Progenitor cell of endocrine pancreas (in vitro differentiated cells): Measurements from ENCODE around the gene EML6. TPM values are rescaled to one million over a fixed set of nuclear protein-coding genes. Genes with fewer than 3 reads are reported as not detected.

ENCODE experiments used
- DNase-seq: peaks from one replicate; pipeline ENCODE4 v3.0.0; 2021; ENCODE audit warnings: low spot score; ENCODE audit not compliant: unreplicated experiment
- H3K27ac Mint-ChIP-seq: 2 replicates; pipeline ENCODE4 v1.8.0; 2021; ENCODE audit warnings: mild to moderate bottlenecking, moderate library complexity, mixed read lengths
- H3K27me3 Mint-ChIP-seq: 2 replicates; pipeline ENCODE4 v1.8.0; 2021; ENCODE audit warnings: mixed read lengths
- H3K36me3 Mint-ChIP-seq: 2 replicates; pipeline ENCODE4 v1.8.0; 2022; ENCODE audit warnings: mixed read lengths; ENCODE audit not compliant: insufficient read depth
- H3K4me1 Mint-ChIP-seq: 2 replicates; pipeline ENCODE4 v1.8.0; 2021; ENCODE audit warnings: low read depth, mixed read lengths
- H3K4me3 Mint-ChIP-seq: 2 replicates; pipeline ENCODE4 v1.8.0; 2021; ENCODE audit warnings: low read depth, mild to moderate bottlenecking, moderate library complexity, mixed read lengths
- H3K9me3 Mint-ChIP-seq: 2 replicates; pipeline ENCODE4 v1.8.0; 2021; ENCODE audit warnings: low read depth, mixed read lengths
- CTCF ChIP-seq: fragments of 200-600 bp; sonication (generic); IDR thresholded peaks from one replicate; pipeline ENCODE4 v1.5.0; 2021; ENCODE audit warnings: antibody characterized with exemption, mild to moderate bottlenecking; ENCODE audit not compliant: unreplicated experiment
- total RNA-seq: library from RNA; stranded (reverse); gene quantifications from 2 replicates; pipeline ENCODE4 v1.2.1, GENCODE V29; 2021

The EML6 gene
- total RNA-seq, 1 donor from 2014 or later = 2.6 TPM

DNA sequence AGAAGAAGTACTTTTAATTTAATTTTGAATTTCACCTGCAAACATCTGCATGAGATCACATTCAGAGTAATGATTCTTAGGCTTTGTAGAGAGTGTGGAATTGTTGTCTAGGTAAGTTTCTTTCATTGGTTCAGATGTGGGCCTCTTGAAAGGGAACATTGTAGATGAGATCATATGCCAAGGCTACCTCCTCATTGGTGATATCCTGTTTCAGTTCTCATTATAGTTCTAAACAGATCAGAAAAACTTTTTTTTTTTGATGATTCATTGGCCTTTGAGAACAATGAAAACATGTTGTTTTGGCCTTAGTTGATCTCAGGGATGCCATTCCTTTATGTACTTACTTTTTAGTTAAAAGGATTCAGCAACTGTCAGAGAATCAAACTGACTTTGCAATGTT lies 44.5 kb downstream of the EML6 start:
- no peaks in the 10 kb centered on the region for H3K9me3 Mint-ChIP-seq
- H3K36me3 Mint-ChIP-seq = no peaks in the 10 kb centered on the region
- no peaks in the 10 kb centered on the region for H3K27me3 Mint-ChIP-seq
- H3K4me3 Mint-ChIP-seq = no peak overlapping the region
- no peak for DNase-seq
- H3K4me1 Mint-ChIP-seq = no peaks in the 10 kb centered on the region
- no peak overlapping the region for H3K27ac Mint-ChIP-seq
- TF ChIP-seq CTCF = no peak

DNA sequence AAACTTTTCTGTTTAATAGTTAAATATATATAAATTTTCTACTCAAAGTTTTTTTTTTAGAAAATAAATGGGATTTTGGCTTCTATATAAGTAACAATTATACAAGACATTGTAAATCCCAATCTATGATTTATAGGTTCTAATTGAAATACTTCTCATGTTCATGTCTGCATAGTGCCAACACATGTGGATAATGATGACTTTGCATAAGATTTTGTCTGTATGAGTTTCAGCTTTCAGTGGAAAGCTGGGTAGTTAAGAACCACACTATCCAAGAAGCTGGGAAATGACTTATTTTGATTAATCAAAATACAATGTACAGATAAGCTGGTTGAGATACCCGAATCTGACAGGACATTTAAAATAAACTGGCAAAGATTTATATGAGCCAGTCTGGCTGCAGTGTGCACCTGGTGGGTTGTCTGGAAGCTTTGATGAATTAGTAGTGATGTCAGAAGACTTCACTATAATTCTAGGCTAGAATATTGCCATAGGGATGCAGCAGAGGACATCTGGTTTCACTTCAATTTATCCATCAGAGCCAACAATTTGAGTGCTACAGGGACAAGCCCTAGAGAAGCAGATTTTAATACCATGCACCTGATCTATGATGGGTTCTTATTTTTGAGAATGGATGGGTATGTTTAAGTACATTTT lies 45.4 kb downstream of the EML6 start:
- Mint-ChIP-seq H3K4me3 (no peak overlapping the region), H3K36me3 (no peaks in the 10 kb centered on the region), H3K4me1 (no peaks in the 10 kb centered on the region), H3K9me3 (no peaks in the 10 kb centered on the region), H3K27me3 (no peaks in the 10 kb centered on the region), H3K27ac (no peak overlapping the region)
- TF ChIP-seq CTCF = no peak
- no peak for DNase-seq

DNA sequence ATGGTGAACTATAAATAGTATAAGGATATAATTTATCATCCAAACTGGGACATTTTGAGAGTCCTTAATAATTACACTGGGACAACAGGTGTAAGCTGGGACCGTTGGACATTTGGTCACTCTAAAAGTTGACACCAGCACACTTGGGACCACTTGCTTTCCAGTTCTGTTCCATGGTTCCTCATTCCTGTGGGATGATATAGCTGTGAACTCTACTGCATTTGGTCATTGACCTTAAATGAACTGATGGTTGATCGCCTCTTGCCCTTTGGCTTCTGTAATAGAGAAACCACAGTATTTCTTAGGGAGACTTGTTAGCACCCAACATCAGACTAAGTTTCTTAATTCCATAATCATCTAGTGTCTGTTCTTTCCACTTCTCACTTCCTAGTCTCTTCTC lies 46.7 kb downstream of the EML6 start:
- no peak for DNase-seq
- H3K27ac Mint-ChIP-seq = no peak overlapping the region
- H3K36me3 Mint-ChIP-seq = no peaks in the 10 kb centered on the region
- H3K4me1 Mint-ChIP-seq = no peaks in the 10 kb centered on the region
- H3K4me3 Mint-ChIP-seq = no peak overlapping the region
- H3K9me3 Mint-ChIP-seq = peaks cover 2% of the 10 kb centered on the region
- no peaks in the 10 kb centered on the region for H3K27me3 Mint-ChIP-seq
- TF ChIP-seq CTCF = no peak

DNA sequence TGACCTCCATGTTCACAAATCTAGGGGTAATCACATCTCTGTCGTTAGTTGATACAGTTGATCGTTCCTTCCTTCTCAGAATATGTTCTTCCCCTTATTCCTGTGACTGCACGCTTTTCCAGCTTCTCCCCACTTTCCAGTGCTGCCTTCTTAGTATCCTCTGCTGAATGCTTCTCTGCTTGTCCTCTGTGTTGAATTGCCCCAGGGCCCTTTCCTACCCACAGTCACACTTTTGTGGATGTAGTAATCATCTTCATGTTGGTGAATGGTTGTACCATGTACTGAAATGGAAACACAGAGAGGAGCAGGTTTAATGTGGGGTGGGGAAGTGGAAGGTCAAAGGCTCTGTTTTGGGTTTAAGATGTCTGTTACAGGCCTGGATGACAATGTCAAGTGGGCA lies 47.2 kb downstream of the EML6 start:
- no peak for TF ChIP-seq CTCF
- Mint-ChIP-seq H3K36me3 (no peaks in the 10 kb centered on the region), H3K27ac (no peak overlapping the region), H3K27me3 (no peaks in the 10 kb centered on the region), H3K4me1 (no peaks in the 10 kb centered on the region), H3K4me3 (no peak overlapping the region), H3K9me3 (peaks cover 5% of the 10 kb centered on the region)
- DNase-seq = no peak

DNA sequence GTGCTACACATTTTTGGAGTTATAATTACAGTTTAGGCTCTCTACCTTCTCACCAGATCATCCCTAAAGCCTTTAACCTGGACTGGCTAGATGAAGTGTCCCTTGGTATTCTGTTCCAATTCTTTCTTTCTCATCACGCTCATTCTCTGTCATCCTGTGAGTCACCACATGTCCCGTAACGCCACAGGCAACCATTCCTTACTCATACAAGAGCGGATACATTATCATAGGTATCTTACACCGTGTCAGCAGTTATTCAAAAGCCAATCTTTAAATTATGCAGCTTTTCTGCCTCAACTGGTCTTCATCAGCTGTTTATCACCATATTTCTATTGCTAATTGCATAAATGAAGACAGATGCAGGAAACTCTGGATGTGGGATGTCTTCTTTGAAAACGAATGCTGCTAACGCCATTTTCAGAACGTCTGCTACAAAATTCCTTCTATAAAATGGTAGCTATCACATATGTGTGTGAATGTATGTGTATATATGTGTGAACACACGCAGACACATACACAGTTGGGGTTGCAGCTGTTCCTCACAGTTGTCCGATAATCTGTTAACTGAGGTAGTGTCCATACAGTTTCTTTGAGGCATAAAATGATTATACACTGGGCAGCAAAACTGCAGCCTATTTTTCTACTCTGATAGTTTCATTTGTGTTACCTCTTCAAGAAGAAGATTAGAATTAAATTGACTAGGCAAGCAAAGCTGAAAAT lies 47.9 kb downstream of the EML6 start:
- Mint-ChIP-seq H3K27me3 (no peaks in the 10 kb centered on the region), H3K4me3 (no peak overlapping the region), H3K9me3 (peaks cover 10% of the 10 kb centered on the region), H3K36me3 (no peaks in the 10 kb centered on the region), H3K4me1 (no peaks in the 10 kb centered on the region), H3K27ac (no peak overlapping the region)
- no peak for DNase-seq
- no peak for TF ChIP-seq CTCF
